HCT116 (cell line): ENCODE measurements around the gene FRAS1. TPM values are rescaled to one million over a fixed set of nuclear protein-coding genes. Genes with fewer than 3 reads are reported as not detected.

Experiments
- ATAC-seq: fragments of 200-7000 bp; cut with Tn5 transposase; 2 replicates; pipeline ENCODE4 v1.9.1; 2020; ENCODE audit warnings: mild to moderate bottlenecking, moderate library complexity
- BruUV-seq: library from RNA; stranded (reverse); fragments of 400-500 nt; replicated peaks from 2 replicates; lab custom pipeline; 2021; lab: Mats Ljungman, UMichigan
- CTCF ChIA-PET: fragments of 300-600 bp; sonication (Branson Sonifier 250); formaldehyde crosslinking; loops from one replicate; lab custom pipeline; 2021; ENCODE audit warnings: antibody characterized with exemption; lab: Charles Lee
- POLR2A ChIA-PET: fragments of 300-600, 350-600 bp; sonication (Branson Sonifier 250); formaldehyde crosslinking; loops from one replicate; lab custom pipeline; 2021; ENCODE audit warnings: antibody characterized with exemption; lab: Charles Lee
- RAD21 ChIA-PET, 2 experiments: fragments of 300-600 bp; sonication (Branson Sonifier 250); formaldehyde crosslinking; loops; one replicate each; lab custom pipeline; 2023; ENCODE audit warnings: low total read pairs in 2 of 2; ENCODE audit not compliant: uncharacterized antibody in 2 of 2, unreplicated experiment in 2 of 2, low non-redundant PET in 1 of 2; lab: Charles Lee
- DNase-seq: peaks from one replicate; pipeline ENCODE4 v3.0.0-alpha.2; 2010; ENCODE audit warnings: low read depth, low spot score
- H2AFZ ChIP-seq: fragments of 200-600 bp; shearing (Covaris generic), sonication (generic); 2 replicates; pipeline ENCODE4 v1.6.1; 2017; ENCODE audit warnings: low read depth, mixed run types, mixed read lengths, antibody characterized with exemption, low read length; ENCODE audit not compliant: poor library complexity, severe bottlenecking
- H3K27ac ChIP-seq: 2 replicates; pipeline ENCODE4 v1.5.1; 2012; ENCODE audit warnings: low read depth, low read length
- H3K27me3 ChIP-seq: fragments of 200-600 bp; sonication (generic); 2 replicates; pipeline ENCODE4 v1.6.1; 2016; ENCODE audit warnings: mixed run types, low read length, mixed read lengths; ENCODE audit not compliant: insufficient read depth
- H3K36me3 ChIP-seq, 2 experiments: fragments of 200-500 bp in 1 of 2; fragments of 200-600 bp in 1 of 2; sonication (Bioruptor generic) in 1 of 2; sonication (generic) in 1 of 2; 2 replicates each; pipeline versions ENCODE4 v1.5.1 to v1.6.1; 2014 to 2016; ENCODE audit warnings: low read length in 2 of 2, inconsistent platforms in 1 of 2, mixed read lengths in 1 of 2, mixed run types in 1 of 2; ENCODE audit not compliant: insufficient read depth in 2 of 2, control insufficient read depth in 1 of 2
- H3K4me1 ChIP-seq, 2 experiments: fragments of 200-600 bp in 1 of 2; sonication (generic) in 1 of 2; 2 replicates each; pipeline versions ENCODE4 v1.5.1 to v1.6.1; 2012 to 2017; ENCODE audit warnings: low read length in 2 of 2, inconsistent platforms in 1 of 2, mild to moderate bottlenecking in 1 of 2, mixed read lengths in 1 of 2, mixed run types in 1 of 2, moderate library complexity in 1 of 2; ENCODE audit not compliant: insufficient read depth in 2 of 2, control insufficient read depth in 1 of 2
- H3K4me2 ChIP-seq: fragments of 200-600 bp; sonication (generic); 2 replicates; pipeline ENCODE4 v1.6.1; 2017; ENCODE audit warnings: mixed run types, low read length, mixed read lengths
- H3K4me3 ChIP-seq, 2 experiments: fragments of 200-600 bp in 1 of 2; sonication (generic) in 1 of 2; replicated peaks in 1 of 2; 2 replicates each; pipeline ENCODE4 v1.5.1; 2011 to 2016; ENCODE audit warnings: low read length in 2 of 2, control low read depth in 1 of 2, low read depth in 1 of 2, mild to moderate bottlenecking in 1 of 2, mixed read lengths in 1 of 2, mixed run types in 1 of 2
- H3K79me2 ChIP-seq: fragments of 200-600 bp; sonication (generic); 2 replicates; pipeline ENCODE4 v1.6.1; 2017; ENCODE audit warnings: mild to moderate bottlenecking, mixed run types, low read length, moderate library complexity, mixed read lengths; ENCODE audit not compliant: insufficient read depth
- H3K9ac ChIP-seq: fragments of 200-600 bp; sonication (generic); 2 replicates; pipeline ENCODE4 v1.6.1; 2016; ENCODE audit warnings: low read length, mixed read lengths
- H3K9me2 ChIP-seq: fragments of 200-600 bp; sonication (generic), shearing (Covaris generic); 2 replicates; pipeline ENCODE4 v1.6.1; 2017; ENCODE audit warnings: mixed run types, mild to moderate bottlenecking, moderate library complexity; ENCODE audit not compliant: insufficient read depth
- H3K9me3 ChIP-seq, 2 experiments: fragments of 200-500 bp in 1 of 2; fragments of 200-600 bp in 1 of 2; sonication (Bioruptor generic) in 1 of 2; sonication (generic) in 1 of 2; 2 replicates each; pipeline ENCODE4 v1.6.1; 2014 to 2017; ENCODE audit warnings: low read length in 2 of 2, mixed read lengths in 2 of 2, inconsistent platforms in 1 of 2, low read depth in 1 of 2, mild to moderate bottlenecking in 1 of 2, mixed run types in 1 of 2, moderate library complexity in 1 of 2; ENCODE audit not compliant: control insufficient read depth in 1 of 2, insufficient read depth in 1 of 2
- H4K20me1 ChIP-seq: fragments of 200-600 bp; sonication (generic), shearing (Covaris generic); 2 replicates; pipeline ENCODE4 v1.6.1; 2017; ENCODE audit warnings: mixed run types, mild to moderate bottlenecking, moderate library complexity; ENCODE audit not compliant: insufficient read depth
- CBX3 ChIP-seq: IDR thresholded peaks from 2 replicates; pipeline ENCODE4 v1.6.1; 2012; ENCODE audit warnings: low read depth
- ELF1 ChIP-seq: IDR thresholded peaks from 2 replicates; pipeline ENCODE4 v1.6.1; 2012; ENCODE audit warnings: low read depth, borderline replicate concordance
- EZH2 ChIP-seq: fragments of 200-600 bp; sonication (generic); IDR thresholded peaks from 2 replicates; pipeline ENCODE4 v1.6.1; 2017; ENCODE audit warnings: antibody characterized with exemption, mixed run types
- EZH2phosphoT487 ChIP-seq: fragments of 200-600 bp; IDR thresholded peaks from 2 replicates; pipeline ENCODE4 v1.6.1; 2018; ENCODE audit warnings: antibody characterized with exemption, borderline replicate concordance
- FOSL1 ChIP-seq: IDR thresholded peaks from 2 replicates; pipeline ENCODE4 v1.6.1; 2012; ENCODE audit warnings: low read depth
- SP1 ChIP-seq: IDR thresholded peaks from 2 replicates; pipeline ENCODE4 v1.6.1; 2012; ENCODE audit warnings: low read depth
- ZNF274 ChIP-seq: fragments of 200-500 bp; sonication (Bioruptor generic); IDR thresholded peaks from 2 replicates; pipeline ENCODE4 v1.6.1; 2014; ENCODE audit warnings: mild to moderate bottlenecking, low read depth, low read length, inconsistent platforms
- intact Hi-C: fragments of 100-400 bp; cut with micrococcal nuclease; formaldehyde crosslinking; loops from 2 replicates; pipeline ENCODE4 v1.10.0; 2022
- total RNA-seq: library from RNA; stranded (reverse); gene quantifications from one replicate; pipeline ENCODE4 v1.2.1, GENCODE V29; 2021; ENCODE audit not compliant: unreplicated experiment
- TF ChIP-seq, protein P1 (sequence below): IDR thresholded peaks from 2 replicates; pipeline ENCODE4 v1.6.1; 2011; ENCODE audit warnings: mild to moderate bottlenecking, low read length, moderate library complexity; ENCODE audit not compliant: insufficient replicate concordance; ENCODE audit errors: extremely low read depth
- TF ChIP-seq, protein P2 (sequence below), 3 experiments: fragments of 200-600 bp in 1 of 3; sonication (generic) in 1 of 3; IDR thresholded peaks in 2 of 3; conservative IDR thresholded peaks in 1 of 3; 2 replicates each; pipeline ENCODE4 v1.5.1; 2012 to 2017; ENCODE audit warnings: low read depth in 2 of 3, low read length in 2 of 3, antibody characterized with exemption in 1 of 3, borderline replicate concordance in 1 of 3, control low read depth in 1 of 3, mild to moderate bottlenecking in 1 of 3, mixed read lengths in 1 of 3, mixed run types in 1 of 3, moderate library complexity in 1 of 3; ENCODE audit not compliant: insufficient read depth in 1 of 3
- TF ChIP-seq, protein P3 (sequence below): IDR thresholded peaks from 2 replicates; pipeline ENCODE4 v1.6.1; 2012; ENCODE audit warnings: low read depth
- TF ChIP-seq, protein P4 (sequence below): IDR thresholded peaks from 2 replicates; pipeline ENCODE4 v1.6.1; 2012
- TF ChIP-seq, protein P5 (sequence below): IDR thresholded peaks from 2 replicates; pipeline ENCODE4 v1.6.1; 2012

Gene FRAS1
- total RNA-seq, 1 experiment from 2014 or later, result 33.5 TPM

DNA sequence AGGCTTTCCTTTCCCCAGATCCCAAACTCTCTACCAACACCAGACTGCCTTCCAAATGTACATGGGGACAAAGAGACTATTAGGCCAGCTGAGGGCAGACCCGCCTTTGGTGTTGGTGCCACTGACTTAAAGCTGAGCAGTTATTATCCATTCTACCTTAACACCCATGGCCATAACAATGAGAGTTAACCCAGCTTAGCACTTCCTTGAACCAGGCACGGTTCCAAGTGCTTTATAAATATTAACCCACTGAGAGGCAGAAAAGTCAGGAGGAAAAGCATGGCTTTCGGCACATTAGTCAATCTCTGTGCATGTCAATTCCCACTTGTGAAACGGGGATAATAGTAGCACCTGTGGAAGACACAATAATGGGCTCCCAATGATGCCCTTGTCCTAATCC, 251.4 kb downstream of the FRAS1 start (continued):
- TF ChIP-seq, protein P1, sequence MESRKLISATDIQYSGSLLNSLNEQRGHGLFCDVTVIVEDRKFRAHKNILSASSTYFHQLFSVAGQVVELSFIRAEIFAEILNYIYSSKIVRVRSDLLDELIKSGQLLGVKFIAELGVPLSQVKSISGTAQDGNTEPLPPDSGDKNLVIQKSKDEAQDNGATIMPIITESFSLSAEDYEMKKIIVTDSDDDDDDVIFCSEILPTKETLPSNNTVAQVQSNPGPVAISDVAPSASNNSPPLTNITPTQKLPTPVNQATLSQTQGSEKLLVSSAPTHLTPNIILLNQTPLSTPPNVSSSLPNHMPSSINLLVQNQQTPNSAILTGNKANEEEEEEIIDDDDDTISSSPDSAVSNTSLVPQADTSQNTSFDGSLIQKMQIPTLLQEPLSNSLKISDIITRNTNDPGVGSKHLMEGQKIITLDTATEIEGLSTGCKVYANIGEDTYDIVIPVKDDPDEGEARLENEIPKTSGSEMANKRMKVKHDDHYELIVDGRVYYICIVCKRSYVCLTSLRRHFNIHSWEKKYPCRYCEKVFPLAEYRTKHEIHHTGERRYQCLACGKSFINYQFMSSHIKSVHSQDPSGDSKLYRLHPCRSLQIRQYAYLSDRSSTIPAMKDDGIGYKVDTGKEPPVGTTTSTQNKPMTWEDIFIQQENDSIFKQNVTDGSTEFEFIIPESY, result no peak
- TF ChIP-seq EZH2phosphoT487 (no peak), ELF1 (no peak)

DNA sequence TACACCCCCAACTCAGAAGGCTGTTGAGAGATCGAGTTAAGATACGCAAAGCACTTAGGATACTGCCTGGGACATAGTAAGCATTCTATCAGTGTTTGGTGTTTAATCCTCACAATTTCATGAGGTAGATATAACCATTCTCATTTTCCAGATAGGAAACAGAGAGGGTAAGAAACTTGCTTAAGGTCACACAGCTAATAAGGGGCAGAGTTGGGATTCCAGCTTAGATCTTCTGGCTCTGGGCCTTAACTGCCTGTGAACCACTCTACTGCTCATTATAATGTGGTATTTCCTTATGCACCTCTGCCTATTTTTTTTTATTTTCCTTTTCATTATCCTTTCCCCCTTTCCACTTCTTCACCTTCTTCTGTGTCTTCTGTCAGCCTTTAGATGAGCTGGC, 252.2 kb downstream of the FRAS1 start:
- Histone ChIP-seq H3K9me3 (no peaks in the 10 kb centered on the region), H3K9me2 (no peaks in the 10 kb centered on the region), H4K20me1 (no peaks in the 10 kb centered on the region), H3K27ac (no peak overlapping the region), H3K27me3 (no peaks in the 10 kb centered on the region), H3K36me3 (0 out of 4 replicates have a peak, but pooled peaks cover 0 to 13% of the 10 kb centered on the region in 2 experiments), H3K4me2 (no peak overlapping the region), H3K4me1 (no peaks in the 10 kb centered on the region), H3K79me2 (no peaks in the 10 kb centered on the region), H3K9ac (no peak overlapping the region), H3K4me3 (no peak overlapping the region), H2AFZ (no peak overlapping the region)
- no TSS peak for BruUV-seq
- RAD21 ChIA-PET, result no interaction called here
- no peak for TF ChIP-seq ZNF274
- TF ChIP-seq, protein P2, sequence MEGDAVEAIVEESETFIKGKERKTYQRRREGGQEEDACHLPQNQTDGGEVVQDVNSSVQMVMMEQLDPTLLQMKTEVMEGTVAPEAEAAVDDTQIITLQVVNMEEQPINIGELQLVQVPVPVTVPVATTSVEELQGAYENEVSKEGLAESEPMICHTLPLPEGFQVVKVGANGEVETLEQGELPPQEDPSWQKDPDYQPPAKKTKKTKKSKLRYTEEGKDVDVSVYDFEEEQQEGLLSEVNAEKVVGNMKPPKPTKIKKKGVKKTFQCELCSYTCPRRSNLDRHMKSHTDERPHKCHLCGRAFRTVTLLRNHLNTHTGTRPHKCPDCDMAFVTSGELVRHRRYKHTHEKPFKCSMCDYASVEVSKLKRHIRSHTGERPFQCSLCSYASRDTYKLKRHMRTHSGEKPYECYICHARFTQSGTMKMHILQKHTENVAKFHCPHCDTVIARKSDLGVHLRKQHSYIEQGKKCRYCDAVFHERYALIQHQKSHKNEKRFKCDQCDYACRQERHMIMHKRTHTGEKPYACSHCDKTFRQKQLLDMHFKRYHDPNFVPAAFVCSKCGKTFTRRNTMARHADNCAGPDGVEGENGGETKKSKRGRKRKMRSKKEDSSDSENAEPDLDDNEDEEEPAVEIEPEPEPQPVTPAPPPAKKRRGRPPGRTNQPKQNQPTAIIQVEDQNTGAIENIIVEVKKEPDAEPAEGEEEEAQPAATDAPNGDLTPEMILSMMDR (IDR thresholded peaks at IDR 0.05 in 2 of 3, conservative IDR thresholded peaks at IDR 0.05 in 1 of 3; ENCODE audit: borderline replicate concordance in 1 of 3, insufficient read depth in 1 of 3, low read depth in 2 of 3, low read length in 2 of 3), result no peak
- TF ChIP-seq, protein P3, sequence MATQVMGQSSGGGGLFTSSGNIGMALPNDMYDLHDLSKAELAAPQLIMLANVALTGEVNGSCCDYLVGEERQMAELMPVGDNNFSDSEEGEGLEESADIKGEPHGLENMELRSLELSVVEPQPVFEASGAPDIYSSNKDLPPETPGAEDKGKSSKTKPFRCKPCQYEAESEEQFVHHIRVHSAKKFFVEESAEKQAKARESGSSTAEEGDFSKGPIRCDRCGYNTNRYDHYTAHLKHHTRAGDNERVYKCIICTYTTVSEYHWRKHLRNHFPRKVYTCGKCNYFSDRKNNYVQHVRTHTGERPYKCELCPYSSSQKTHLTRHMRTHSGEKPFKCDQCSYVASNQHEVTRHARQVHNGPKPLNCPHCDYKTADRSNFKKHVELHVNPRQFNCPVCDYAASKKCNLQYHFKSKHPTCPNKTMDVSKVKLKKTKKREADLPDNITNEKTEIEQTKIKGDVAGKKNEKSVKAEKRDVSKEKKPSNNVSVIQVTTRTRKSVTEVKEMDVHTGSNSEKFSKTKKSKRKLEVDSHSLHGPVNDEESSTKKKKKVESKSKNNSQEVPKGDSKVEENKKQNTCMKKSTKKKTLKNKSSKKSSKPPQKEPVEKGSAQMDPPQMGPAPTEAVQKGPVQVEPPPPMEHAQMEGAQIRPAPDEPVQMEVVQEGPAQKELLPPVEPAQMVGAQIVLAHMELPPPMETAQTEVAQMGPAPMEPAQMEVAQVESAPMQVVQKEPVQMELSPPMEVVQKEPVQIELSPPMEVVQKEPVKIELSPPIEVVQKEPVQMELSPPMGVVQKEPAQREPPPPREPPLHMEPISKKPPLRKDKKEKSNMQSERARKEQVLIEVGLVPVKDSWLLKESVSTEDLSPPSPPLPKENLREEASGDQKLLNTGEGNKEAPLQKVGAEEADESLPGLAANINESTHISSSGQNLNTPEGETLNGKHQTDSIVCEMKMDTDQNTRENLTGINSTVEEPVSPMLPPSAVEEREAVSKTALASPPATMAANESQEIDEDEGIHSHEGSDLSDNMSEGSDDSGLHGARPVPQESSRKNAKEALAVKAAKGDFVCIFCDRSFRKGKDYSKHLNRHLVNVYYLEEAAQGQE, result no peak
- no peak for TF ChIP-seq EZH2
- TF ChIP-seq SP1, result no peak
- TF ChIP-seq, protein P4, sequence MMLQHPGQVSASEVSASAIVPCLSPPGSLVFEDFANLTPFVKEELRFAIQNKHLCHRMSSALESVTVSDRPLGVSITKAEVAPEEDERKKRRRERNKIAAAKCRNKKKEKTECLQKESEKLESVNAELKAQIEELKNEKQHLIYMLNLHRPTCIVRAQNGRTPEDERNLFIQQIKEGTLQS, result no peak
- TF ChIP-seq FOSL1, result no peak
- TF ChIP-seq, protein P5, sequence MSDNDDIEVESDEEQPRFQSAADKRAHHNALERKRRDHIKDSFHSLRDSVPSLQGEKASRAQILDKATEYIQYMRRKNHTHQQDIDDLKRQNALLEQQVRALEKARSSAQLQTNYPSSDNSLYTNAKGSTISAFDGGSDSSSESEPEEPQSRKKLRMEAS, result no peak
- no peak for TF ChIP-seq CBX3
- DNase-seq, result no peak
- intact Hi-C loops, result no loop called here
- POLR2A ChIA-PET, result no interaction called here
- CTCF ChIA-PET, result no interaction called here
- ATAC-seq, result no peak
